OCI-LY1 (cell line): ENCODE data around the gene GRB10.

Experiments
- H2AFZ ChIP-seq: fragments of 200-600 bp; sonication (generic), shearing (Covaris generic); 2 replicates; pipeline ENCODE4 v1.6.0; 2014; ENCODE audit warnings: antibody characterized with exemption, mild to moderate bottlenecking, low read length
- H3F3A ChIP-seq: fragments of 200-600 bp; sonication (generic), shearing (Covaris generic); 2 replicates; pipeline ENCODE4 v1.6.0; 2014; ENCODE audit warnings: mild to moderate bottlenecking, antibody characterized with exemption, low read length, moderate library complexity; ENCODE audit not compliant: insufficient read depth
- H3K27ac ChIP-seq: fragments of 200-600 bp; sonication (generic); 2 replicates; pipeline ENCODE4 v1.5.1; 2014; ENCODE audit warnings: low read length, mixed run types, mild to moderate bottlenecking, low read depth; ENCODE audit not compliant: poor library complexity, severe bottlenecking
- H3K27me3 ChIP-seq: fragments of 200-600 bp; sonication (generic); 2 replicates; pipeline ENCODE4 v1.6.0; 2014; ENCODE audit warnings: antibody characterized with exemption, mild to moderate bottlenecking, low read length, moderate library complexity; ENCODE audit not compliant: insufficient read depth
- H3K36me3 ChIP-seq: fragments of 200-600 bp; sonication (generic); 2 replicates; pipeline ENCODE4 v1.6.1; 2014; ENCODE audit warnings: mild to moderate bottlenecking, antibody characterized with exemption, low read length, moderate library complexity, mixed read lengths; ENCODE audit not compliant: insufficient read depth
- H3K4me1 ChIP-seq: fragments of 200-600 bp; sonication (generic); 2 replicates; pipeline ENCODE4 v1.5.1; 2014; ENCODE audit warnings: mild to moderate bottlenecking, low read length, moderate library complexity; ENCODE audit not compliant: insufficient read depth, severe bottlenecking
- H3K4me2 ChIP-seq: fragments of 200-600 bp; sonication (generic), shearing (Covaris generic); 2 replicates; pipeline ENCODE4 v1.6.1; 2014; ENCODE audit warnings: low read length
- H3K4me3 ChIP-seq: fragments of 200-600 bp; sonication (generic); 2 replicates; pipeline ENCODE4 v1.5.1; 2014; ENCODE audit warnings: low read length, low read depth, mild to moderate bottlenecking, mixed read lengths; ENCODE audit not compliant: poor library complexity, severe bottlenecking
- H3K79me2 ChIP-seq: fragments of 200-600 bp; shearing (Covaris generic); 2 replicates; pipeline ENCODE4 v1.6.1; 2016; ENCODE audit warnings: mixed run types, low read length, mixed read lengths; ENCODE audit not compliant: insufficient read depth
- H3K9ac ChIP-seq: fragments of 200-600 bp; sonication (generic), shearing (Covaris generic); 2 replicates; pipeline ENCODE4 v1.6.1; 2014; ENCODE audit warnings: mild to moderate bottlenecking, low read length, mixed read lengths
- H3K9me2 ChIP-seq: fragments of 200-600 bp; sonication (generic), shearing (Covaris generic); 2 replicates; pipeline ENCODE4 v1.6.1; 2014; ENCODE audit warnings: low read depth, mild to moderate bottlenecking, low read length, mixed read lengths
- H3K9me3 ChIP-seq: fragments of 200-600 bp; shearing (Covaris generic); 2 replicates; pipeline ENCODE4 v1.6.1; 2014; ENCODE audit warnings: low read length, mixed read lengths
- H4K20me1 ChIP-seq: fragments of 200-600 bp; sonication (generic), shearing (Covaris generic); 2 replicates; pipeline ENCODE4 v1.6.0; 2016; ENCODE audit warnings: mild to moderate bottlenecking, low read length; ENCODE audit not compliant: insufficient read depth
- CTCF ChIP-seq: fragments of 200-600 bp; sonication (generic), shearing (Covaris generic); IDR thresholded peaks from 2 replicates; pipeline ENCODE4 v1.5.1; 2017; ENCODE audit warnings: mild to moderate bottlenecking, antibody characterized with exemption, low read length, moderate library complexity, mixed read lengths
- EZH2 ChIP-seq: fragments of 200-600 bp; sonication (generic), shearing (Covaris generic); IDR thresholded peaks from 2 replicates; pipeline ENCODE4 v1.8.0; 2017; ENCODE audit warnings: borderline replicate concordance, mixed run types, mild to moderate bottlenecking, antibody characterized with exemption, low read length, moderate library complexity, mixed read lengths

The GRB10 gene

GRCh38 chr7:50785346-50785745, 2.6 kb upstream of the GRB10 start:
- H3K9ac ChIP-seq = no peak overlapping the region
- no peaks in the 10 kb centered on the region for H3K36me3 ChIP-seq
- no peaks in the 10 kb centered on the region for H3K9me2 ChIP-seq
- no peaks in the 10 kb centered on the region for H4K20me1 ChIP-seq
- H3K79me2 ChIP-seq = no peaks in the 10 kb centered on the region
- no peaks in the 10 kb centered on the region for H3K4me1 ChIP-seq
- H3K27me3 ChIP-seq = no peaks in the 10 kb centered on the region
- H3K9me3 ChIP-seq = no peaks in the 10 kb centered on the region
- H2AFZ ChIP-seq = no peak overlapping the region
- H3F3A ChIP-seq = no peaks in the 10 kb centered on the region
- H3K4me3 ChIP-seq = no peak overlapping the region
- H3K4me2 ChIP-seq = no peak overlapping the region
- H3K27ac ChIP-seq = no peak overlapping the region
- no peak for TF ChIP-seq CTCF
- TF ChIP-seq EZH2 = no peak

GRCh38 chr7:50783801-50784507, 1.3 kb upstream of the GRB10 start:
- TF ChIP-seq CTCF (no peak), EZH2 (no peak)
- H3K36me3 ChIP-seq = no peaks in the 10 kb centered on the region
- H3K4me3 ChIP-seq = no peak overlapping the region
- H3K4me1 ChIP-seq = no peaks in the 10 kb centered on the region
- H3K27me3 ChIP-seq = no peaks in the 10 kb centered on the region
- H2AFZ ChIP-seq = no peak overlapping the region
- no peaks in the 10 kb centered on the region for H3K79me2 ChIP-seq
- no peaks in the 10 kb centered on the region for H3K9me2 ChIP-seq
- no peaks in the 10 kb centered on the region for H4K20me1 ChIP-seq
- H3F3A ChIP-seq = no peaks in the 10 kb centered on the region
- no peaks in the 10 kb centered on the region for H3K9me3 ChIP-seq
- H3K27ac ChIP-seq = no peak overlapping the region
- H3K9ac ChIP-seq = no peak overlapping the region
- H3K4me2 ChIP-seq = no peak overlapping the region

GRCh38 chr7:50783303-50783702, 607 bp upstream of the GRB10 start:
- Histone ChIP-seq H3K27ac (no peak overlapping the region), H3K36me3 (no peaks in the 10 kb centered on the region), H2AFZ (no peak overlapping the region), H3K4me3 (no peak overlapping the region), H3K9ac (no peak overlapping the region), H3K4me2 (no peak overlapping the region), H3K4me1 (no peaks in the 10 kb centered on the region), H3K79me2 (no peaks in the 10 kb centered on the region), H4K20me1 (no peaks in the 10 kb centered on the region), H3K9me3 (no peaks in the 10 kb centered on the region), H3K9me2 (no peaks in the 10 kb centered on the region), H3F3A (no peaks in the 10 kb centered on the region), H3K27me3 (no peaks in the 10 kb centered on the region)
- TF ChIP-seq EZH2 = no peak
- no peak for TF ChIP-seq CTCF
